ENCODE measurements around the gene LBHD2.

The LBHD2 gene

DNA sequence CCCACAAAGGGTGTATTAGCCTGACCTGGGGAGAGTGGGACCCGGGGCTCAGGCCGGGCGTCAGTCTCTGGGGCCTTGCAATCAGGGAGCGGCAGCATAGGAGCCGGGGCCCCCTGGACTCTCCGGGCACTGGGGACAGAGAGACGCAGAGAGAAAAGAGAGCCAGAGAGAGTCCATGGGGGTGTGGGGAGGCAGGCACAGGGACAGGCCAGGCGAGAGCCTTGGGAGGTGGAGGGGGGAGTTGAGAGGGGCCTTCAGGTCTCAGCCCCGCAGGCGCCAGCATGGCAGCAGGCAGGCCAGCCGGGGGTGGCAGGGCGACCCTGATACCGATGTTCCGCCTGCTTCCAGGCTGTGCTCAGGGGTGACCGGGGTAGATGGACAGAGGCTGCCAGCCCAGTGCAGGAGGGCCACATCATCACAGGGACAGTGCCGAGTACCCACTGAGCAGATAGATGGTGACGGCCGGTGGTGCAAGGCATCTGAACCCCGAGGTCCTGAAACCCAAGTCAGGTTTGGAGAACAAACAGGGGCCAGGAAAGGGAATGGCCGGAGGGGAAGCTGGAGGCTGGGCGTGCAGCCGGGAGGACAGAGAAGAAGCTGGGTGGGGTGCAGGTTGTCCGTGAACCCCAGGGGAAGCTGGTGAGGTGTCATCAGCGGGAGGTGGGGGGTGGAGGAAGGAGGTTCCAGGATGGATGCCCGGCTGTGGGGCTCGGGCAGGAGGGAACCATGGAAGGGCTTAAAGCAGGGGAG, 13.4 kb downstream of the LBHD2 start:
- no peaks in the 10 kb centered on the region for H3K36me3 ChIP-seq (ENCODE audit: control insufficient read depth in 5 of 5, insufficient read depth in 5 of 5, low read length in 5 of 5)
- peaks cover 14 to 24% (median 18%) of the 10 kb centered on the region in 5 donors for H3K27me3 ChIP-seq (ENCODE audit: control insufficient read depth in 5 of 5, insufficient read depth in 4 of 5, low read length in 5 of 5)
- no peak overlapping the region for H3K9ac ChIP-seq (ENCODE audit: low read length in 5 of 5)
- H3K4me3 ChIP-seq (ENCODE audit: low read depth in 1 of 5, low read length in 5 of 5), result no peak overlapping the region
- peaks cover 0 to 20% (median 10%) of the 10 kb centered on the region in 5 donors for H3K4me1 ChIP-seq (ENCODE audit: control insufficient read depth in 5 of 5, insufficient read depth in 5 of 5, low read length in 5 of 5)
- no peaks in the 10 kb centered on the region for H3K9me3 ChIP-seq (ENCODE audit: control insufficient read depth in 5 of 5, low read length in 5 of 5)
- H3K27ac ChIP-seq (ENCODE audit: low read depth, low read length), result no peak overlapping the region

DNA sequence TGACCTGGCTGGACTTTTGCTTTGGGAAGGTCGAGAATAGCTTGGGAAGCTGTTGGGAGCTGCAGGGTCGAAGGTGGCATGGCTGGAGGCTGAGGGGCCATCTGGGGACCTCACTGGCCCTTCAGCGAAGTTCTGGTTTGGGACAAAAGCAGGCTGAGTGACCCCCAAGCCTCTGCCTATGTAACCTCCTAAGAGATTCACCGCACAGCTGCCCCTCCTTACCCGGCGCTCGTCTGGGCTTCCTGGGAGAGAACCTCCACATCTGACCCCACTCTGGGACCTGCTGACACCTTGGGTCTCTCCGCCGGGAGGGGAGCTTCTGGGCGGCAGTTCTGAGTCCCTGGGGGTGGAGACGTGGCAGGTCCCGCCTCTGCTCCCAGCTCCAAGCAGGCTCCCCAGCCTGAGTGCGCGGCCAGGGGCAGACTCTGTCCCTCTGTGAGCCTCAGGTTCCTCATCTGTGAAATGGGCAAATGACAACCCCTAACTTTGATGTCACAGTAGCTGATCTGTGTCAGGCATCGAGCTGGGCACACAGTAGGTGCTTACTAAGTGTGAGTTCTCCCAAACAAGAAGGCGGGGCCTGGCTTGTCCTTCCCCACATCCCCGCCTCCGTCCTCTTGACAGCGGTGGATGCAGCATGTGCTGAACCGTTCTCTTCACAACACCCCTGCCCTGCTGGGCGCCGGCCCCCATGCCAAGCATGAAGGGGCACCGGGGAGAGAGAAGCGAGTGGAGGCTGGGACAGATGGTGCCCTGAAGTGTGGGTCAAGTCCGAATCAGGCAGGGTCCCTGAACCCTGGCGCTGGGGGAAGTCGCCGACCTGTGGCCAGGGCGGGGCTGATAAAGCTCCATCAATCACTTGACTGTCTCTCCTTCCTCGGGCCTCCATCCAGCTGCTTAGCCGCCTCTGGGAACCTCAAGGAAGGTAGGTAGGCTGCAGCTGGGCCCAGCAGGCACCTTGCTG, 14.3 kb downstream of the LBHD2 start:
- no peaks in the 10 kb centered on the region for H3K36me3 ChIP-seq (ENCODE audit: control insufficient read depth in 5 of 5, insufficient read depth in 5 of 5, low read length in 5 of 5)
- H3K27me3 ChIP-seq (ENCODE audit: control insufficient read depth in 5 of 5, insufficient read depth in 4 of 5, low read length in 5 of 5), result peaks cover 21 to 33% (median 24%) of the 10 kb centered on the region in 5 donors
- H3K4me3 ChIP-seq (ENCODE audit: low read depth in 1 of 5, low read length in 5 of 5), result no peak overlapping the region
- no peak overlapping the region for H3K27ac ChIP-seq (ENCODE audit: low read depth, low read length)
- peaks cover 0 to 27% (median 16%) of the 10 kb centered on the region in 5 donors for H3K4me1 ChIP-seq (ENCODE audit: control insufficient read depth in 5 of 5, insufficient read depth in 5 of 5, low read length in 5 of 5)
- no peaks in the 10 kb centered on the region for H3K9me3 ChIP-seq (ENCODE audit: control insufficient read depth in 5 of 5, low read length in 5 of 5)
- no peak overlapping the region for H3K9ac ChIP-seq (ENCODE audit: low read length in 5 of 5)

DNA sequence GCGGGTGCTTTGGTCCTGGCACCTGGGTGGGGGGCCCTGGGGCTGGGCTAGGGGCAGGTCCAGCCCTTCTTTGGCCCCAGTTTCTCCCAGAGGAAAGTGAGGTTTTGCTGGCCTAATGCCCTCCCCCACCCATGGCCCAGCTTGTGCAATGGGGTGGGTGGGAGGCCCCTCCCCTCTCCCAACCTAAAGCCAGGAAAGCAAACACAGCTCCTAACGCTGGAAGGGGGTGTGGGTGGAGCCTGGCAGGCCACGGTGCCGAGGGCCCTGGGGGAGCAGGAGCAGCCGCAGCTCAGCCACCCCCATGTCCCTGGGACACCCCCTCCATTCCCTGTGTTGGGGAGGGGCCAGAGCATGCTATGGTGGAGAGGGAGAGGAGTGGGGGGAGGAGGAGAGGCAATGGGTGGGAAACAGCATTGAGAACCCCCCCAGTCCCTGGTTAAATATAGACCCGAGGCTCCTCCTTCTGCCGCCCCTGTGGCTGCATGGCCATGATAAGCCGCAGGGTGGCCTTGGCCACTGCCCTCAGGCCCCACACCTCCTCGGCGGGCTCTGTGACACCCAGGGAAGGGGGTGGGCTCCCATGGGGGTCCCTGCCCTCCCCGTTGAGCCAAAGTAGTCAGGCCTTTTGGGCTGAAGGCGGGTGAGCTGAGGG, 15.2 kb downstream of the LBHD2 start:
- no peak overlapping the region for H3K4me3 ChIP-seq (ENCODE audit: low read depth in 1 of 5, low read length in 5 of 5)
- no peaks in the 10 kb centered on the region for H3K36me3 ChIP-seq (ENCODE audit: control insufficient read depth in 5 of 5, insufficient read depth in 5 of 5, low read length in 5 of 5)
- H3K9ac ChIP-seq (ENCODE audit: low read length in 5 of 5), result no peak overlapping the region
- peaks cover 0 to 35% (median 25%) of the 10 kb centered on the region in 5 donors for H3K4me1 ChIP-seq (ENCODE audit: control insufficient read depth in 5 of 5, insufficient read depth in 5 of 5, low read length in 5 of 5)
- no peaks in the 10 kb centered on the region for H3K9me3 ChIP-seq (ENCODE audit: control insufficient read depth in 5 of 5, low read length in 5 of 5)
- peaks cover 24 to 42% (median 31%) of the 10 kb centered on the region in 5 donors for H3K27me3 ChIP-seq (ENCODE audit: control insufficient read depth in 5 of 5, insufficient read depth in 4 of 5, low read length in 5 of 5)
- no peak overlapping the region for H3K27ac ChIP-seq (ENCODE audit: low read depth, low read length)

DNA sequence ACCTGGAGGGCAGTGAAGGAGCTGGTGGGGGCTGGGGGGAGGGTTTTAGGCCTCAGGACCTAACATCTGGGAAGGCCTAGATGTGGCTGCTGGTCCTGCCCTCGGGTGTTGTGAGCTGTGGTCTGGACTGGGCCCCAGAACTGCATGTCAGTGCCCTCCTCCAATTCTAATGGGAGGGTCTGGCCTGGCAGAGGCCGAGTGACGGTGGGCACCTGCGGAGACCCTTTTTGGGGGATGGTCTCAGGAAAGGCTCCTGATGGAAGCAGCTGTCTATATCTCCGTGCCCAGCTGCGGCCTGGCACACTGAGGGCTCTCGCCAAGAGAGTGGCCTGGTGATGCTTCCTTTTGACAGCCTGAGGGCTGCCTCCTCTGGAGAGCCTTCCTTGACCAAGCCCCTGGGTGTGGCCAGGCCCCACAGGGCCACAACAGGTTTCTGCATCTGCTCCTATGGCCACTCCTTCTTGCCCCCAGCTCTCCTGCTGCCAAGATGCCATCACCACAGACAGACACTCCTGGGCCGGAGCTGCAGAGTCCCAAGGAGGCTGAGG, 15.8 kb downstream of the LBHD2 start:
- Histone ChIP-seq H3K27me3 (ENCODE audit: control insufficient read depth in 5 of 5, insufficient read depth in 4 of 5, low read length in 5 of 5) (peaks cover 30 to 45% (median 37%) of the 10 kb centered on the region in 5 donors), H3K27ac (ENCODE audit: low read depth, low read length) (no peak overlapping the region)

DNA sequence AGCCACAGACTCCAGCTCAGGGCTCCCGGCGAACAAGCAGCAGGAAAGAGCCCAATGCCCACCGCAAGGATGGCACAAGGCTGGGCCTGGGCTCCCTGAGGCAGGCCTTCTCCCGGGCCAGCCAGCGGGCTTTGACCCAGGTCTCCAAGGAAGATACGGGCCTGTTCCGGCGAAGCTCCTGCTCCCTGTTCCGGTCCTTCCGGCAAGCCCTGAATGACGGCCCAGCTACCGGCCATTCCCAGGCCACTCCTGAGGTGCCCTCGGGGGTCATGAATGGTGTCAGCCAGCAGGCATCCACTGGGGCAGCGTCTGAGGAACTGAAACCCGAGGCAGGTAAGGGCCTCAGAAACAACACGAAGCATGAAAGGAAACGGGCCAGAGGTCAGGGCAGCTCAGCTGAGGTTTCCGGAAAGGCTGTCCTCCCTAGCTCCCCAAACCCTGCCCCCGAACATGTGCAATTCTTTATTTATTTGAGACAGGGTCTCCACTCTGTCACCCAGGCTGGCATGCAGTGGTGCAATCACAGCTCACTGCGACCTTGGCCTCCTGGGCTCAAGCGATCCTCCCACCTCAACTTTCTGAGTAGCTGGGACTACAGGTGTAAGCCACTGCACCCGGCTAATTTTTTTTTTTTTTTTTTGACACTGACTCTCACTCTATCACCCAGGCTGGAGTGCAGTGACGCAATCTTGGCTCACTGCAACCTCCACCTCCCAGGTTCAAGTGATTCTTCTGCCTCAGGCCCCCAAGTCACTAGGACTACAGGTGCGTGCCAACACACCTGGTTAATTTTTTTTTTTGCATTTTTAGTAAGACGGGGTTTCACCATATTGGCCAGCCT, 16.5 kb downstream of the LBHD2 start:
- Histone ChIP-seq H3K27ac (ENCODE audit: low read depth, low read length) (no peak overlapping the region), H3K27me3 (ENCODE audit: control insufficient read depth in 5 of 5, insufficient read depth in 4 of 5, low read length in 5 of 5) (peaks cover 30 to 45% (median 37%) of the 10 kb centered on the region in 5 donors), H3K4me1 (ENCODE audit: control insufficient read depth in 5 of 5, insufficient read depth in 5 of 5, low read length in 5 of 5) (peaks cover 0 to 39% (median 32%) of the 10 kb centered on the region in 5 donors), H3K36me3 (ENCODE audit: control insufficient read depth in 5 of 5, insufficient read depth in 5 of 5, low read length in 5 of 5) (no peaks in the 10 kb centered on the region), H3K9ac (ENCODE audit: low read length in 5 of 5) (no peak overlapping the region), H3K9me3 (ENCODE audit: control insufficient read depth in 5 of 5, low read length in 5 of 5) (no peaks in the 10 kb centered on the region), H3K4me3 (ENCODE audit: low read depth in 1 of 5, low read length in 5 of 5) (no peak overlapping the region)

More for the DNA sequence above, 15.8 kb downstream of the LBHD2 start:
- Histone ChIP-seq H3K4me3 (ENCODE audit: low read depth in 1 of 5, low read length in 5 of 5) (no peak overlapping the region), H3K4me1 (ENCODE audit: control insufficient read depth in 5 of 5, insufficient read depth in 5 of 5, low read length in 5 of 5) (peaks cover 0 to 36% (median 28%) of the 10 kb centered on the region in 5 donors), H3K9ac (ENCODE audit: low read length in 5 of 5) (no peak overlapping the region), H3K9me3 (ENCODE audit: control insufficient read depth in 5 of 5, low read length in 5 of 5) (no peaks in the 10 kb centered on the region), H3K36me3 (ENCODE audit: control insufficient read depth in 5 of 5, insufficient read depth in 5 of 5, low read length in 5 of 5) (no peaks in the 10 kb centered on the region)

DNA sequence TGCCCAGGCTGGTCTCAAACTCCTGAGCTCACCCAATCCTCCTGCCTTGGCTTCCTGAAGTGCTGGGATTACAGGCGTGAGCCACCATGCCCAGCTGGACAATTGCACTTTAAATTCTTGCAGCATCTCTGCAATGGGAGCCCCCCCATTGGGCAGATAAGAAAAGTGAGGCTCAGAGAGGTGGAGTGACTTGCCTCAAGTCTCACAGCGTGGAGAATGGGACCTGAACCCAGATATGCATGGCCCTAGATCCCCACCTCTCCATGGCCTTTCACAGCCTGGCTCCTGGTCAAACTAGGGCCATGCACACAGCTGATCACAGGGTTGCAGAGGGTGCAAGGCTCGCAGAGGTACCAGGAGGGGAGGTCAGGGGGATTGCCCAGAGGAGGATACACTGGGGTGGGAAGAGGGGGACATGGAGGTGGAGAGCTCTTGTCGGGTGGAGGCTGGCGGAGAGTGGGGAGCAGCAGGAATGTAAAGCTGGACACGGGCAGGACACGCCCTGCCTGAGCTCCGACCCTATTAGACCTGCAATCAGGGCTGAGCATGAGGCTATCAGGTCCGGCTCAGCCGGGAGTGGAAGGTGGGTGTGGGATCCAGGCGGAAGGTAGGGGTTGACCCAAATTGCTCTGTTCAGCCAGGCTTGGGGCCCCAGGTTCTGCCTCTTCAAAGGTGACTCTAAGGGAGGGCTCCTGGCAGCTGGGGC, 17.4 kb downstream of the LBHD2 start:
- H3K4me1 ChIP-seq (ENCODE audit: control insufficient read depth in 5 of 5, insufficient read depth in 5 of 5, low read length in 5 of 5), result peaks cover 0 to 40% (median 32%) of the 10 kb centered on the region in 5 donors
- H3K4me3 ChIP-seq (ENCODE audit: low read depth in 1 of 5, low read length in 5 of 5), result no peak overlapping the region
- no peak overlapping the region for H3K9ac ChIP-seq (ENCODE audit: low read length in 5 of 5)
- peaks cover 30 to 45% (median 37%) of the 10 kb centered on the region in 5 donors for H3K27me3 ChIP-seq (ENCODE audit: control insufficient read depth in 5 of 5, insufficient read depth in 4 of 5, low read length in 5 of 5)
- H3K36me3 ChIP-seq (ENCODE audit: control insufficient read depth in 5 of 5, insufficient read depth in 5 of 5, low read length in 5 of 5), result no peaks in the 10 kb centered on the region
- no peaks in the 10 kb centered on the region for H3K9me3 ChIP-seq (ENCODE audit: control insufficient read depth in 5 of 5, low read length in 5 of 5)
- no peak overlapping the region for H3K27ac ChIP-seq (ENCODE audit: low read depth, low read length)

DNA sequence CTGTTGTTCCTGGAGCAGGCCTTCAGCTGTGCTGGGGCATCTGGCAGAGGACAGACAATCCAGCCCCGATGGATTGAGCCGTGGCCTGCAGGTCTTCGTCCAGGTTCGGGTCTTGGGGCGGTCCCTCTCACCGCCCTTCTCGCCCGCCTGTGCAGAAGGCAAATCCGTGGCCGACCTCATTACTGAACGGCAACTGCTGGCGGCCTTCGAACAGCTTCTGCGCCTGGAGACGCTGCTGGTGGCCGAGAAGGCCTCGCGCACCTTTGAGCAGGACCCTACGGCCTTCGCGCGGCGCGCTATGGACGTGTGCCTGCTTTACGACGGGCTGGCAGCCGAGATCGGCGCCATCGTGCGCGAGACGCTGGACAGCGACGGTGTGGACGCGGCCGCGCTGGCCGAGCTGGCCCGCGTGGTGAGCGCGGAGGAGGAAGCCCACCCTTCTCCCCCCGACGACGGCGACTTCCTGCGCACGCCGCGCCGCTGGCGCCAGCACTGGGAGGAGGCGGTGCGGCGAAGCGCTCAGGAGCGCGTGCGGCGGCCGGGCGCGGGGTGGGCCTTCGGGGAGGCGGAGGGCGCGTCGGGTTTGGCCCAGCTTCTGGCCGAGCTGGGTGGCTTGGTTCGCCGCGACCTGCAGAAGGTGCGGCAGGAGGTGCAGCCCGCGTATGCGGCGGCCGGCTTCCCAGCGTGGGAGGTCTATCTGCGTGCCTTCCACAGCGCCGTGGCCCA, 18.1 kb downstream of the LBHD2 start:
- Histone ChIP-seq H3K9me3 (ENCODE audit: control insufficient read depth in 5 of 5, low read length in 5 of 5) (no peaks in the 10 kb centered on the region), H3K4me3 (ENCODE audit: low read depth in 1 of 5, low read length in 5 of 5) (peak overlapping the region in 1 of 5 donors; percentile 40), H3K9ac (ENCODE audit: low read length in 5 of 5) (no peak overlapping the region), H3K27ac (ENCODE audit: low read depth, low read length) (no peak overlapping the region), H3K36me3 (ENCODE audit: control insufficient read depth in 5 of 5, insufficient read depth in 5 of 5, low read length in 5 of 5) (no peaks in the 10 kb centered on the region), H3K27me3 (ENCODE audit: control insufficient read depth in 5 of 5, insufficient read depth in 4 of 5, low read length in 5 of 5) (peaks cover 30 to 45% (median 37%) of the 10 kb centered on the region in 5 donors), H3K4me1 (ENCODE audit: control insufficient read depth in 5 of 5, insufficient read depth in 5 of 5, low read length in 5 of 5) (peaks cover 0 to 40% (median 32%) of the 10 kb centered on the region in 5 donors)

DNA sequence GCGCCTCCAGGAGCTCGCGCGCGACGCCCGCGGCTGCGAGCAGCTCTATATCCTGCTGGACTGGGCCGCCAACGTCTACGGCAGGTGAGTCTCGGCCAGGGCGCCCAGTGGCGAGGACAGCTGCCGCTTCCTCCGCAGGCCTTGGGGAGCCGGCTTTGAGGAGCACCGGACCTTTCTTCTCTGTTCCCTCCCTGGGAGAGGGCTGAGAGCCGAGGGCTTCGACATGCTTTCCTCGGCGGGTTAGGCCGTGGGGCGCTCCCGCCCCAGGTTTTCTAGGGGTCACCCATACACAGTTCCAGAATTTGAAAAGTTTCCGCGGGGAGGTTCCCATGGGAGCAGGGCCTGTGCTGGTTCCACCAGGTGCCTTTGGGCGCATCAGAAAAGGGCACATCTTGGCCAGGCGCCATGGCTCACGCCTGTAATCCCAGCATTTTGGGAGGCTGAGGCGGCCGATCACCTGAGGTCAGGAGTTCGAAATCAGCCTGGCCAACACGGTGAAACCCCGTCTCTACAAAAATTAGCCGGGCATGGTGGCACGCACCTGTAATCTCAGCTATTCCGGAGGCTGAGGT, 18.8 kb downstream of the LBHD2 start:
- H3K27me3 ChIP-seq (ENCODE audit: control insufficient read depth in 5 of 5, insufficient read depth in 4 of 5, low read length in 5 of 5), result peaks cover 30 to 45% (median 37%) of the 10 kb centered on the region in 5 donors
- no peak overlapping the region for H3K27ac ChIP-seq (ENCODE audit: low read depth, low read length)
- no peak overlapping the region for H3K9ac ChIP-seq (ENCODE audit: low read length in 5 of 5)
- peak overlapping the region in 1 of 5 donors; percentile 40 for H3K4me3 ChIP-seq (ENCODE audit: low read depth in 1 of 5, low read length in 5 of 5)
- no peaks in the 10 kb centered on the region for H3K9me3 ChIP-seq (ENCODE audit: control insufficient read depth in 5 of 5, low read length in 5 of 5)
- H3K36me3 ChIP-seq (ENCODE audit: control insufficient read depth in 5 of 5, insufficient read depth in 5 of 5, low read length in 5 of 5), result no peaks in the 10 kb centered on the region
- H3K4me1 ChIP-seq (ENCODE audit: control insufficient read depth in 5 of 5, insufficient read depth in 5 of 5, low read length in 5 of 5), result peaks cover 0 to 40% (median 32%) of the 10 kb centered on the region in 5 donors
